ENCODE measurements around the gene SLC46A2. TPM values are rescaled to one million over a fixed set of nuclear protein-coding genes. Genes with fewer than 3 reads are reported as not detected.

The SLC46A2 gene
- total and polyA plus RNA-seq, 9 of the 15 experiments (the other 6 are each of a cell fraction or from before 2014, with no cell fraction given) = not detected

- TF ChIP-seq ZNF511 (CRISPR knock-in tag; IDR thresholded peaks at IDR 0.05) (no peak), NFE2 (IDR thresholded peaks at IDR 0.05; ENCODE audit: low read depth) (peak; percentile 75), PRPF4 (IDR thresholded peaks at IDR 0.05; ENCODE audit: insufficient read depth, low read depth, low read length, poor library complexity, severe bottlenecking) (no peak), NBN (IDR thresholded peaks at IDR 0.05; ENCODE audit: low read depth) (peak; percentile 57; the same call in 1 of the 2 replicates), PHF8 (IDR thresholded peaks at IDR 0.05; ENCODE audit: borderline replicate concordance, low read length) (peak; percentile 17; the same call in 1 of the 2 replicates), NKRF (IDR thresholded peaks at IDR 0.05; ENCODE audit: borderline replicate concordance) (0 out of 2 replicates have a peak, but pooled peaks have one; percentile 24), RBFOX2 (IDR thresholded peaks at IDR 0.05; ENCODE audit: low read depth, low read length) (no peak), TAF7 (tag; IDR thresholded peaks at IDR 0.05) (no peak), SRF (CRISPR knock-in tag; IDR thresholded peaks at IDR 0.05) (no peak), ARNT (IDR thresholded peaks at IDR 0.05) (peak in 1 of 2 experiments; percentile 21; a peak in 1 of 4 replicates), EHMT2 (IDR thresholded peaks at IDR 0.05) (no peak), ZNF318 (IDR thresholded peaks at IDR 0.05; ENCODE audit: borderline replicate concordance in 1 of 2, low read depth in 1 of 2) (no peak), SMARCC2 (IDR thresholded peaks at IDR 0.05; ENCODE audit: low read depth) (no peak), FOXM1 (IDR thresholded peaks at IDR 0.05; ENCODE audit: low read depth) (no peak), FOXM1 (CRISPR knock-in tag; IDR thresholded peaks at IDR 0.05; ENCODE audit: low read depth) (no peak), MTA1 (IDR thresholded peaks at IDR 0.05; ENCODE audit: borderline replicate concordance) (peak; percentile 37; the same call in 1 of the 2 replicates), PHF20 (IDR thresholded peaks at IDR 0.05; ENCODE audit: partially characterized antibody) (no peak), ARID1B (IDR thresholded peaks at IDR 0.05) (peak; percentile 57)
Measured at GRCh38 chr9:112867275-112867991, 23.2 kb downstream of the SLC46A2 start (continued).
